Measurements from ENCODE around the gene GREB1L. TPM values are rescaled to one million over a fixed set of nuclear protein-coding genes. Genes with fewer than 3 reads are reported as not detected.

Gene GREB1L
- polyA plus RNA-seq, 1 donor from 2014 or later = 23.3 TPM

DNA sequence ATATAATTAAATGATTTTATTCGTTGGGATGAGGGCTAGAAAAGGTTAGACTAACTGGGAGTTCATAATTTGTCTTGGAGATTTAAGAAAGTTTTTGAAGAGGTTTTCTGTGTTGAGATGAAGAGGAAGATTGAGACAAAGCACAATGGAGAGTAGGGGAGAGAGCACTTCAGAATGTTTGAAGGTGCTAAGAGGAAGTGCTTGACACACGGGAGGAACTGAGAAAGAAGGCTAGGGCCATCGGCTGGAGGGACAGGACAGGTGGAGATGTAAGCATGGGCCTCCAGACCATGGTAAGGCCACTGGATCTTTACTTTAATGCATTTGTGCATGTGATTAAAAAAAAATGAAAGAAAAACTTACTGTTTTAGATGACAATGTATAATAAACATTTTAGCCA lies 31.5 kb downstream of the GREB1L start:
- Histone ChIP-seq H3F3A (ENCODE audit: insufficient read depth, low read length, poor library complexity, severe bottlenecking) (no peaks in the 10 kb centered on the region), H3K36me3 (ENCODE audit: insufficient read depth, low read length) (no peaks in the 10 kb centered on the region), H4K20me1 (ENCODE audit: insufficient read depth) (no peaks in the 10 kb centered on the region), H3K9me3 (ENCODE audit: low read length) (no peaks in the 10 kb centered on the region), H2AFZ (ENCODE audit: low read depth, low read length) (no peak overlapping the region), H3K79me2 (replicated peaks; ENCODE audit: insufficient read depth, low read length) (peaks cover 6% of the 10 kb centered on the region), H3K27me3 (ENCODE audit: insufficient read depth, low read depth, low read length) (no peaks in the 10 kb centered on the region), H3K9me2 (ENCODE audit: insufficient read depth, low read length) (no peaks in the 10 kb centered on the region), H3K27ac (ENCODE audit: low read length) (no peak overlapping the region), H3K4me3 (ENCODE audit: low read length) (no peak overlapping the region), H3K9ac (ENCODE audit: low read length) (no peak overlapping the region), H3K4me2 (ENCODE audit: low read length) (no peak overlapping the region)
- no peak for TF ChIP-seq POLR2AphosphoS5 (IDR thresholded peaks at IDR 0.05)
- TF ChIP-seq EP300 (conservative IDR thresholded peaks at IDR 0.05; ENCODE audit: poor library complexity, severe bottlenecking) = no peak

DNA sequence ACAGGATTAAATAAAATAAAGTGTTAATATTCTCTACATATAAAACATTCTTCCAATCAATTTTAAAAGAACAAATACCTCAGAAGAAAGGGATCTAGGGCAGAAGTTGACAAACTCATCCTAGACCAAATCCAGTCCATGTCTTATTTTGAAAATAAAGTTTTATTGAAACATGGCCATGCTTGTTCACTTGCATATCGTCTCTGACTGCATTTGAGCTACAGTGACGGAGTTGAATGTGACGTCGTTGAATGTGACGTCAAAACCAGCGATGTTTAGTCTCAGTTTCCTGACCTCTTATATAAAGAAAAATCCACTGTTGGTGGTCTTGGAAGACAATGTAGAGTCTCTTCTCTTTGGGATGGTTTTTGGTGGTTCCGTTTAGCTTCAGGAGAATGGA lies 33.6 kb downstream of the GREB1L start:
- Histone ChIP-seq H3F3A (ENCODE audit: insufficient read depth, low read length, poor library complexity, severe bottlenecking) (no peaks in the 10 kb centered on the region), H3K36me3 (ENCODE audit: insufficient read depth, low read length) (no peaks in the 10 kb centered on the region), H3K9ac (ENCODE audit: low read length) (no peak overlapping the region), H3K27me3 (ENCODE audit: insufficient read depth, low read depth, low read length) (no peaks in the 10 kb centered on the region), H3K9me2 (ENCODE audit: insufficient read depth, low read length) (no peaks in the 10 kb centered on the region), H2AFZ (ENCODE audit: low read depth, low read length) (no peak overlapping the region), H4K20me1 (ENCODE audit: insufficient read depth) (no peaks in the 10 kb centered on the region), H3K9me3 (ENCODE audit: low read length) (no peaks in the 10 kb centered on the region), H3K27ac (ENCODE audit: low read length) (no peak overlapping the region), H3K79me2 (replicated peaks; ENCODE audit: insufficient read depth, low read length) (no peaks in the 10 kb centered on the region), H3K4me2 (ENCODE audit: low read length) (no peak overlapping the region), H3K4me3 (ENCODE audit: low read length) (no peak overlapping the region)
- TF ChIP-seq, protein P1, sequence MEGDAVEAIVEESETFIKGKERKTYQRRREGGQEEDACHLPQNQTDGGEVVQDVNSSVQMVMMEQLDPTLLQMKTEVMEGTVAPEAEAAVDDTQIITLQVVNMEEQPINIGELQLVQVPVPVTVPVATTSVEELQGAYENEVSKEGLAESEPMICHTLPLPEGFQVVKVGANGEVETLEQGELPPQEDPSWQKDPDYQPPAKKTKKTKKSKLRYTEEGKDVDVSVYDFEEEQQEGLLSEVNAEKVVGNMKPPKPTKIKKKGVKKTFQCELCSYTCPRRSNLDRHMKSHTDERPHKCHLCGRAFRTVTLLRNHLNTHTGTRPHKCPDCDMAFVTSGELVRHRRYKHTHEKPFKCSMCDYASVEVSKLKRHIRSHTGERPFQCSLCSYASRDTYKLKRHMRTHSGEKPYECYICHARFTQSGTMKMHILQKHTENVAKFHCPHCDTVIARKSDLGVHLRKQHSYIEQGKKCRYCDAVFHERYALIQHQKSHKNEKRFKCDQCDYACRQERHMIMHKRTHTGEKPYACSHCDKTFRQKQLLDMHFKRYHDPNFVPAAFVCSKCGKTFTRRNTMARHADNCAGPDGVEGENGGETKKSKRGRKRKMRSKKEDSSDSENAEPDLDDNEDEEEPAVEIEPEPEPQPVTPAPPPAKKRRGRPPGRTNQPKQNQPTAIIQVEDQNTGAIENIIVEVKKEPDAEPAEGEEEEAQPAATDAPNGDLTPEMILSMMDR (IDR thresholded peaks at IDR 0.05; ENCODE audit: poor library complexity, severe bottlenecking) = no peak
- no peak for TF ChIP-seq RAD21 (conservative IDR thresholded peaks at IDR 0.05)
- TF ChIP-seq, protein P2, sequence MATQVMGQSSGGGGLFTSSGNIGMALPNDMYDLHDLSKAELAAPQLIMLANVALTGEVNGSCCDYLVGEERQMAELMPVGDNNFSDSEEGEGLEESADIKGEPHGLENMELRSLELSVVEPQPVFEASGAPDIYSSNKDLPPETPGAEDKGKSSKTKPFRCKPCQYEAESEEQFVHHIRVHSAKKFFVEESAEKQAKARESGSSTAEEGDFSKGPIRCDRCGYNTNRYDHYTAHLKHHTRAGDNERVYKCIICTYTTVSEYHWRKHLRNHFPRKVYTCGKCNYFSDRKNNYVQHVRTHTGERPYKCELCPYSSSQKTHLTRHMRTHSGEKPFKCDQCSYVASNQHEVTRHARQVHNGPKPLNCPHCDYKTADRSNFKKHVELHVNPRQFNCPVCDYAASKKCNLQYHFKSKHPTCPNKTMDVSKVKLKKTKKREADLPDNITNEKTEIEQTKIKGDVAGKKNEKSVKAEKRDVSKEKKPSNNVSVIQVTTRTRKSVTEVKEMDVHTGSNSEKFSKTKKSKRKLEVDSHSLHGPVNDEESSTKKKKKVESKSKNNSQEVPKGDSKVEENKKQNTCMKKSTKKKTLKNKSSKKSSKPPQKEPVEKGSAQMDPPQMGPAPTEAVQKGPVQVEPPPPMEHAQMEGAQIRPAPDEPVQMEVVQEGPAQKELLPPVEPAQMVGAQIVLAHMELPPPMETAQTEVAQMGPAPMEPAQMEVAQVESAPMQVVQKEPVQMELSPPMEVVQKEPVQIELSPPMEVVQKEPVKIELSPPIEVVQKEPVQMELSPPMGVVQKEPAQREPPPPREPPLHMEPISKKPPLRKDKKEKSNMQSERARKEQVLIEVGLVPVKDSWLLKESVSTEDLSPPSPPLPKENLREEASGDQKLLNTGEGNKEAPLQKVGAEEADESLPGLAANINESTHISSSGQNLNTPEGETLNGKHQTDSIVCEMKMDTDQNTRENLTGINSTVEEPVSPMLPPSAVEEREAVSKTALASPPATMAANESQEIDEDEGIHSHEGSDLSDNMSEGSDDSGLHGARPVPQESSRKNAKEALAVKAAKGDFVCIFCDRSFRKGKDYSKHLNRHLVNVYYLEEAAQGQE (IDR thresholded peaks at IDR 0.05; ENCODE audit: borderline replicate concordance) = no peak
- no peak for TF ChIP-seq EP300 (conservative IDR thresholded peaks at IDR 0.05; ENCODE audit: poor library complexity, severe bottlenecking)
- TF ChIP-seq SMC3 (conservative IDR thresholded peaks at IDR 0.05; ENCODE audit: poor library complexity) = no peak
- TF ChIP-seq POLR2AphosphoS5 (IDR thresholded peaks at IDR 0.05) = no peak
- no peak for TF ChIP-seq EZH2 (IDR thresholded peaks at IDR 0.05; ENCODE audit: borderline replicate concordance, insufficient read depth, low read length, poor library complexity, severe bottlenecking)
- TF ChIP-seq TAF1 (IDR thresholded peaks at IDR 0.05; ENCODE audit: low read depth) = no peak
- no peak for TF ChIP-seq MXI1 (conservative IDR thresholded peaks at IDR 0.05; ENCODE audit: poor library complexity, severe bottlenecking)

DNA sequence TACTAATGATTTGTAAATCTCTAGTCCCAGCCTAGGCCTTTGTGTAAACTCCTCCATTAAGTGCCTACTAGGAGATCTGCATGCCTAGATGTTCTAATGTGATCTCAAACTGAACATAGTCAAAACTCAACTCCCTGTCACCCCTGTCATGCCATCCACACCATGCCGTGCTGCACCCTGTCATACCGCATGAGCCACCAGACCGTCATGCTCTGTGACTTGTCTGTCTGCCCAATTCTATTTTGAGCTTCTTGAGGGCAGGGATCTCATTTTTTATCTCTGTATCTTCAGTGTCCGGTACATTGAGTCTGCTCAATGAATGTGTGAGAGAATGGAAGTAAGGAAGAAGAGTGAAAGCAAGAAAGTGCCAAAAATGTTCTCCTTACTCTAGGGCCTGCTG lies 35.5 kb downstream of the GREB1L start:
- H3K9me2 ChIP-seq (ENCODE audit: insufficient read depth, low read length) = no peaks in the 10 kb centered on the region
- H3K9me3 ChIP-seq (ENCODE audit: low read length) = no peaks in the 10 kb centered on the region
- H4K20me1 ChIP-seq (ENCODE audit: insufficient read depth) = no peaks in the 10 kb centered on the region
- TF ChIP-seq, protein P1 (IDR thresholded peaks at IDR 0.05; ENCODE audit: poor library complexity, severe bottlenecking) = no peak
- TF ChIP-seq EP300 (conservative IDR thresholded peaks at IDR 0.05; ENCODE audit: poor library complexity, severe bottlenecking) (no peak), RAD21 (conservative IDR thresholded peaks at IDR 0.05) (no peak), POLR2AphosphoS5 (IDR thresholded peaks at IDR 0.05) (no peak), TAF1 (IDR thresholded peaks at IDR 0.05; ENCODE audit: low read depth) (no peak), EZH2 (IDR thresholded peaks at IDR 0.05; ENCODE audit: borderline replicate concordance, insufficient read depth, low read length, poor library complexity, severe bottlenecking) (no peak), SMC3 (conservative IDR thresholded peaks at IDR 0.05; ENCODE audit: poor library complexity) (no peak), MXI1 (conservative IDR thresholded peaks at IDR 0.05; ENCODE audit: poor library complexity, severe bottlenecking) (no peak)
- TF ChIP-seq, protein P2 (IDR thresholded peaks at IDR 0.05; ENCODE audit: borderline replicate concordance) = no peak
- H3K36me3 ChIP-seq (ENCODE audit: insufficient read depth, low read length) = no peaks in the 10 kb centered on the region
- no peaks in the 10 kb centered on the region for H3K79me2 ChIP-seq (replicated peaks; ENCODE audit: insufficient read depth, low read length)
- no peak overlapping the region for H3K4me2 ChIP-seq (ENCODE audit: low read length)
- no peak overlapping the region for H3K9ac ChIP-seq (ENCODE audit: low read length)
- H3K27me3 ChIP-seq (ENCODE audit: insufficient read depth, low read depth, low read length) = no peaks in the 10 kb centered on the region
- no peak overlapping the region for H2AFZ ChIP-seq (ENCODE audit: low read depth, low read length)
- H3F3A ChIP-seq (ENCODE audit: insufficient read depth, low read length, poor library complexity, severe bottlenecking) = no peaks in the 10 kb centered on the region
- H3K27ac ChIP-seq (ENCODE audit: low read length) = no peak overlapping the region
- no peak overlapping the region for H3K4me3 ChIP-seq (ENCODE audit: low read length)
